Measurements from ENCODE around the gene UGT2B17.

- no peak for TF ChIP-seq CTCF (conservative IDR thresholded peaks at IDR 0.05; ENCODE audit: low read depth, low read length)
- TF ChIP-seq EZH2 (IDR thresholded peaks at IDR 0.05; ENCODE audit: borderline replicate concordance, low read depth, low read length, poor library complexity, severe bottlenecking) = no peak
Measured at GRCh38 chr4:68599150-68599549, 23.0 kb upstream of the UGT2B17 start.
